Measurements from ENCODE around the gene GRIPAP1.

Gene GRIPAP1

DNA sequence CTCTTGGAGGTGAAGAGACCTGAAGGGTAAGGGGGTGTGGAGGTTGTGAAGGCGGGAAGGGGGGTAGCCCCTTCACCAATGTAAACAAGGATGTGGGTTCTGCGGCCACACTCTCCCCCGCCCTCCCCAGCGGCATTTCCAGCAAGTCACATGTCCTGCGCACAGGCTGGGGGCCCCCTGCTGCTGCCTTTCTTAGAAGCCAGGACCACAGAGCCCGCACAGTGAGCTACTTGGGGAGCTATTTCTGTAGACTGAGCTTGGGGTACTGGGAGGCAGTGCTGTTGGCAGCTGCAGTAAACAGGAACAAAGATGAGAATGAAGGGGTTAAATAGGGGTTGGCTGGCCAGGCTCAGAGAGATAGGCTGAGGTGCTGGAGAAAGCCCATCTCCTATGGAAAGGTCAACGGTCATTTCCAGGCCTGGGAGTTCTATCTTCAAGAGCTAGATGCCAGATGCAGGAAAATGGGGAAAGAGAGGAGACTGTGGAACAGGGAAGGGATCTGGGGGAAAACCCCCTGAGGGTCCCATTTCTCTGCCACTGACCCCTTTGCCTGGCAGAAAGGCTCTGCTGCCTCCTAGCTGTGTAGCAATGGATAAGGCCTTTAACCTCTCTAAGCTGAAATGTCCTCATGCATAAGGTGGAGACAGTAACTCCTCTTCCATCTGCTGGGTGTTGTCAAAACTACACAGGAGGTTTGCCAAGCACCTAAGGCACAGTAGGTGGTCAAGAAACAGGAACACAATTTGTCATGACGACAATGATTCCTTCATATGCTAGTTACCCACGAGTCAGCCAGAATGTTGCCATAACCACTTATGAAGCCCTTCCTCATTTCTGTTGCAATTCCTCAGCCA, 64.8 kb downstream of the GRIPAP1 start:
- TF ChIP-seq, protein P1, sequence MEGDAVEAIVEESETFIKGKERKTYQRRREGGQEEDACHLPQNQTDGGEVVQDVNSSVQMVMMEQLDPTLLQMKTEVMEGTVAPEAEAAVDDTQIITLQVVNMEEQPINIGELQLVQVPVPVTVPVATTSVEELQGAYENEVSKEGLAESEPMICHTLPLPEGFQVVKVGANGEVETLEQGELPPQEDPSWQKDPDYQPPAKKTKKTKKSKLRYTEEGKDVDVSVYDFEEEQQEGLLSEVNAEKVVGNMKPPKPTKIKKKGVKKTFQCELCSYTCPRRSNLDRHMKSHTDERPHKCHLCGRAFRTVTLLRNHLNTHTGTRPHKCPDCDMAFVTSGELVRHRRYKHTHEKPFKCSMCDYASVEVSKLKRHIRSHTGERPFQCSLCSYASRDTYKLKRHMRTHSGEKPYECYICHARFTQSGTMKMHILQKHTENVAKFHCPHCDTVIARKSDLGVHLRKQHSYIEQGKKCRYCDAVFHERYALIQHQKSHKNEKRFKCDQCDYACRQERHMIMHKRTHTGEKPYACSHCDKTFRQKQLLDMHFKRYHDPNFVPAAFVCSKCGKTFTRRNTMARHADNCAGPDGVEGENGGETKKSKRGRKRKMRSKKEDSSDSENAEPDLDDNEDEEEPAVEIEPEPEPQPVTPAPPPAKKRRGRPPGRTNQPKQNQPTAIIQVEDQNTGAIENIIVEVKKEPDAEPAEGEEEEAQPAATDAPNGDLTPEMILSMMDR (conservative IDR thresholded peaks at IDR 0.05; ENCODE audit: control insufficient read depth, insufficient read depth, low read depth, low read length) = no peak
- DNase-seq (ENCODE audit: low read depth) = peak; percentile 23
- no peak overlapping the region for H3K4me3 ChIP-seq (ENCODE audit: control insufficient read depth, low read depth, low read length)

- TF ChIP-seq, protein P1 (conservative IDR thresholded peaks at IDR 0.05; ENCODE audit: control insufficient read depth, insufficient read depth, low read depth, low read length) = no peak
These were observed 65.5 kb downstream of the GRIPAP1 start for GRCh38 chrX:48936429-48937053.

DNA sequence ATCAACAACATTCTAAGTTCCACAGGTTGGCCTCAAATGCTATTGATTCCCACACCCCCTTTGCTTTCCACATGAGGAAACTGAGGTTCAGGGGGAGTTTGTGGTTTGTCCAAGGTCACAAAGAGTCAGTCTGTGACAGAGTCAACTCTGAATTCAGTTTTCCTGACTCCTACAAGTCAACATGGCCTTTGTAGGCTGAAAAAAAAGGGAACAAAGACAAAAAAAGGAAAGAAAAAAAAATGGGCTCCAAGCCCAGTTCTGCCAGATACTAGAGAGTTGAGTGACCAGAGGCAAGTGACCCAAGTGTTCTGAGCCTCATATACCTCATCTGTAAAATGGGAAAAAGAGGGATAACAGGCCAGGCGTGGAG, 66.8 kb downstream of the GRIPAP1 start:
- no peak overlapping the region for H3K4me3 ChIP-seq (ENCODE audit: control insufficient read depth, low read depth, low read length)
- no peak for DNase-seq (ENCODE audit: low read depth)
- TF ChIP-seq, protein P1 (conservative IDR thresholded peaks at IDR 0.05; ENCODE audit: control insufficient read depth, insufficient read depth, low read depth, low read length) = no peak

More at GRCh38 chrX:48936429-48937053, 65.5 kb downstream of the GRIPAP1 start:
- no peak overlapping the region for H3K4me3 ChIP-seq (ENCODE audit: control insufficient read depth, low read depth, low read length)
- DNase-seq (ENCODE audit: low read depth) = no peak

- H3K4me3 ChIP-seq (ENCODE audit: control insufficient read depth, low read depth, low read length) = no peak overlapping the region
- TF ChIP-seq, protein P1 (conservative IDR thresholded peaks at IDR 0.05; ENCODE audit: control insufficient read depth, insufficient read depth, low read depth, low read length) = no peak
- no peak for DNase-seq (ENCODE audit: low read depth)
These were observed 67.3 kb downstream of the GRIPAP1 start for GRCh38 chrX:48934581-48935300.

- TF ChIP-seq, protein P1 (conservative IDR thresholded peaks at IDR 0.05; ENCODE audit: control insufficient read depth, insufficient read depth, low read depth, low read length) = no peak
- H3K4me3 ChIP-seq (ENCODE audit: control insufficient read depth, low read depth, low read length) = no peak overlapping the region
- no peak for DNase-seq (ENCODE audit: low read depth)
These were observed 68.3 kb downstream of the GRIPAP1 start for GRCh38 chrX:48933757-48934156.

- no peak overlapping the region for H3K4me3 ChIP-seq (ENCODE audit: control insufficient read depth, low read depth, low read length)
- DNase-seq (ENCODE audit: low read depth) = no peak
- TF ChIP-seq, protein P1 (conservative IDR thresholded peaks at IDR 0.05; ENCODE audit: control insufficient read depth, insufficient read depth, low read depth, low read length) = no peak
These were observed 74.2 kb downstream of the GRIPAP1 start for GRCh38 chrX:48927736-48928382.
